Measurements from ENCODE around the gene NEK6.
A peak's percentile ranks its signal among the peaks of the same experiment; 100 is the strongest.

The NEK6 gene

DNA sequence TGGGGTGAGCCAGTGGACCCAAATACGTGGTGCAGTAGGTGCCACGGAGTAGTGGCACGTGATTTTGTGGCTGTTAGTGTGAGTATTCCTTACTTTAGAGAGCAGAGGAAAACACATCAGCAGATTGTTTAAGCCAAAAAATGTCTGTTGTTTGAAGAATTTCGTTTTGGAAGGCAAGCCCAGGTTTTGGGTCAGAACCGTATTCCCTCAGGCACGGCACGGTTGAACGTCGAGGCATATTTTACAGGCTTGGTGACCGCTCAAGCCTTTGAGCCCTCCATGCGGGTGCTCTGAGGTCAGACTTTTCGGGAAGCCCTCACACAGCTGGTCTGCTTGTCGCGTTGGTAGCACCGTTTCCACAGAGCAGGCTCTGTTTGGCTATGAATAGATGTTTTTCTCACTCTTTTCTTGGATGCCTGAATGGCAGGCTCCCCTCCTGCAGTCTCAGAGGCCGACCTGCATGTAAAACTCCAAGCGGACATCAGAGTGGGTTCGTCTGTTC is 27.2 kb downstream of the NEK6 start:
- intact Hi-C loops (cut with DNase I; ENCODE audit: low total_unique reads): loop anchor here (2.0 kb wide), 1 partner anchor 26 kb away; no protein-coding TSS in a partner anchor
- Histone ChIP-seq H3K36me3 (no peaks in the 10 kb centered on the region), H3K4me1 (peaks cover under 1 to 85% (median 74%) of the 10 kb centered on the region in 4 donors), H3K9me3 (no peaks in the 10 kb centered on the region), H3K27me3 (no peaks in the 10 kb centered on the region), H3K27ac (peak overlapping the region; percentile 93), H3K4me3 (no peak overlapping the region)
- TF ChIP-seq, protein P1, sequence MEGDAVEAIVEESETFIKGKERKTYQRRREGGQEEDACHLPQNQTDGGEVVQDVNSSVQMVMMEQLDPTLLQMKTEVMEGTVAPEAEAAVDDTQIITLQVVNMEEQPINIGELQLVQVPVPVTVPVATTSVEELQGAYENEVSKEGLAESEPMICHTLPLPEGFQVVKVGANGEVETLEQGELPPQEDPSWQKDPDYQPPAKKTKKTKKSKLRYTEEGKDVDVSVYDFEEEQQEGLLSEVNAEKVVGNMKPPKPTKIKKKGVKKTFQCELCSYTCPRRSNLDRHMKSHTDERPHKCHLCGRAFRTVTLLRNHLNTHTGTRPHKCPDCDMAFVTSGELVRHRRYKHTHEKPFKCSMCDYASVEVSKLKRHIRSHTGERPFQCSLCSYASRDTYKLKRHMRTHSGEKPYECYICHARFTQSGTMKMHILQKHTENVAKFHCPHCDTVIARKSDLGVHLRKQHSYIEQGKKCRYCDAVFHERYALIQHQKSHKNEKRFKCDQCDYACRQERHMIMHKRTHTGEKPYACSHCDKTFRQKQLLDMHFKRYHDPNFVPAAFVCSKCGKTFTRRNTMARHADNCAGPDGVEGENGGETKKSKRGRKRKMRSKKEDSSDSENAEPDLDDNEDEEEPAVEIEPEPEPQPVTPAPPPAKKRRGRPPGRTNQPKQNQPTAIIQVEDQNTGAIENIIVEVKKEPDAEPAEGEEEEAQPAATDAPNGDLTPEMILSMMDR (IDR thresholded peaks at IDR 0.05): no peak
- peak; percentile 69 to 90 for DNase-seq

DNA sequence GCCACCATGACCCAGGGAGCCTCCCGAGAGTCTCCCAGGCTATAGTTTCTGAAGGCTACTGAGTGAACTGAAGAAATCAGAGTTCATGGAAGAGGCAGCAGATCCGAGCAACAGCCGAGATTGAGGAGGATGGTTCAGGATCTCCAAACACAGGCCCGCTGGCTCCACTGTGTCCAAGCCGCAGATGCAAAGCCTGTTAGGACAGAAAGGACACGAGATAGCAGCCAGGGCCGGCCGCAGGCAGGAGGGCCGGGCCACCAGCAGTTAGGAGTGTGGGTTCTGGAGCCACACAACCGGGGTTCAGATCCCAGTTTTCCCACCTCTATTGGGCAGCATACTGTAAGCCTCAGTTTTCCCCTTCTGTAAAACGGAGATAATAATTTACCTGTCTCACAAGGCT is 27.7 kb downstream of the NEK6 start:
- Histone ChIP-seq H3K4me3 (no peak overlapping the region), H3K4me1 (peaks cover 0 to 85% (median 74%) of the 10 kb centered on the region in 4 donors), H3K27me3 (no peaks in the 10 kb centered on the region), H3K36me3 (no peaks in the 10 kb centered on the region), H3K9me3 (no peaks in the 10 kb centered on the region), H3K27ac (peak overlapping the region; percentile 93)
- intact Hi-C loops (cut with DNase I; ENCODE audit: low total_unique reads): loop anchor here (2.0 kb wide), 1 partner anchor 27 kb away; no protein-coding TSS in a partner anchor
- DNase-seq: no peak
- TF ChIP-seq, protein P1 (IDR thresholded peaks at IDR 0.05): no peak

DNA sequence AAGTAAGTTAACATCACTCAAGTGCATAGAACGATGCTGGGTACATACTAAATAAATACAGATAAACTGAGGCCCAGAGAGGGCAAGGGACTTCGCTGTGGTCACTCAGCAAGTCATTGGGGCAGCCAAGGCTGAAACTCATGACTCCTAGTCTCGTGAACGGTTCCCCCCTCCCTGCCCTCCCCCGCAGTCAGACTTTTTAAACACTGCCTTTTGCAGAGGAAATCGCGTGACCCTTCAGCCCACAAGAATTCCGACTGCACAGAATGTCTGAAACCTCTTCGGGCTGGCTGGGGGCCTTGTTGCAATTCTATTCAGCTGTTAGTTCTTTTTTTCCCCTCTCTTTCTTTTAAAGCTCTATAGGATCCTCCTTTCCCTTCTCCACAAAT is 28.1 kb downstream of the NEK6 start:
- peaks cover 0 to 84% (median 71%) of the 10 kb centered on the region in 4 donors for H3K4me1 ChIP-seq

DNA sequence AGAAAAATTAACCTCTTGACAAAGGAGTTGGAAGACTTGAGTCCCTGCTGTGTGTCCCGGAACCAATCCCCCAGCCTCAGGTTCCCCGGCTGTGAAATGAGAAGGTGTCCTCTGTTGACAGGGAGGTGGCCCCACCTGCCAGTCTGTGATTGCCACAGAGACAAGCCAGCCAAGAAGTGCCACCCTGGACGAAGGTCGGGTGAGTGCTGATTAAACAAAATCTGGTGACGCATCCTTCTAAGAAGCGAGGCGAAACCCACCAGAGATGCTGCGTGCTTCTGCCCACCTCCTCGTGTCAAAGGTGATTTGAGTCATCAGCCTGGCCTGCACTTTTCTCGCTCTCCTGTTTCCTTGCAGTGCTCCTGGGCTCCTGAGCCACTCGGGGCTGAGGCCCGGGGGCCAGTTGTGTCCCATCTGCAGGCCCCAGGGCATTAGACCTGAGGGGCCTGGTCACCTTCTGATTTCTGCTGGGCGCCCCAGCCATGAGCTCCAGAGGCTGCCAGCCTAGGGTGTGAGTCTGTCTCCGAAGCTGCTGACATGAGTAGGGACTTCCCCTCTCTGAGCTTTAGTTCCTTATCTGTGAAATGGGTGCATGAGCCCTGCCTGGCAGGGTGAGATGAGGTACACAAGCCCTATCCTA is 28.7 kb downstream of the NEK6 start:
- peaks cover 0 to 84% (median 70%) of the 10 kb centered on the region in 4 donors for H3K4me1 ChIP-seq
- intact Hi-C loops (cut with DNase I; ENCODE audit: low total_unique reads): no loop called here

More for the DNA sequence above, 28.1 kb downstream of the NEK6 start:
- peak; percentile 89 to 96 for DNase-seq
- Histone ChIP-seq H3K4me3 (no peak overlapping the region), H3K9me3 (no peaks in the 10 kb centered on the region), H3K27me3 (no peaks in the 10 kb centered on the region), H3K36me3 (no peaks in the 10 kb centered on the region), H3K27ac (peak overlapping the region; percentile 93)
- TF ChIP-seq, protein P1 (IDR thresholded peaks at IDR 0.05): no peak
- intact Hi-C loops (cut with DNase I; ENCODE audit: low total_unique reads): loop anchor here (2.0 kb wide), 1 partner anchor 27 kb away; no protein-coding TSS in a partner anchor

DNA sequence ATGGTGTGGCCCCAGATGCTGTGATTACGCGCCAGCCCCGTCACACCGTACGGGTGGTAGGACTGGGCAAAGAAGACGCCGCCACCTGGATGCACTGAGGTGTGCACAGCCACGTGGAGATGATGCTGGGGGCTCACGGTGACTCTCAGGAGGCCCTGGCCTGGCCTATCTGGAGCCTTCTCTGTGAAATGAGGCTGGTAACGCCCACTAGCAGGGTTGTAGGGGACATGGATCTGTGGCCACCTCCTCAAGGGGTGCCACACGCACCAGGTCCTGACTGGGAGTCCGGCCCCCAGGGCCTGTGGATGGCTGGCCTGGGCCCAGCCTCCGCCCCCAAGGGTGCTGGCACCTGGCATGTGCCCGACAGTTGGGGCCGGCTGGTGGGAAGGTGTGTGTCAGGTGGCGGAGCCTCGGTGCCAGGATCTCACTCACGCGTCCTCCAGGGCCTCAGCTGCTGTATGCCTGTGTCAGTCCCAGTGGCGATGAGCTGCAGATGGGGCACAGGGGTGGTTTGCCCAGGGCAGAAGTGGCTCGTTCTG is 32.4 kb downstream of the NEK6 start:
- no peak for DNase-seq
- Histone ChIP-seq H3K27me3 (no peaks in the 10 kb centered on the region), H3K36me3 (no peaks in the 10 kb centered on the region), H3K4me1 (peaks cover 0 to 84% (median 56%) of the 10 kb centered on the region in 4 donors), H3K9me3 (no peaks in the 10 kb centered on the region), H3K27ac (peak overlapping the region in 1 of 2 donors; percentile 23), H3K4me3 (no peak overlapping the region)
- TF ChIP-seq, protein P1 (IDR thresholded peaks at IDR 0.05): no peak
- intact Hi-C loops (cut with DNase I; ENCODE audit: low total_unique reads): loop anchor here (10.0 kb wide), 1 partner anchor 165 kb away; no protein-coding TSS in a partner anchor

More for the DNA sequence above, 28.7 kb downstream of the NEK6 start:
- Histone ChIP-seq H3K27ac (peak overlapping the region; percentile 93), H3K9me3 (no peaks in the 10 kb centered on the region), H3K4me3 (no peak overlapping the region), H3K27me3 (no peaks in the 10 kb centered on the region), H3K36me3 (no peaks in the 10 kb centered on the region)
- DNase-seq: no peak
- TF ChIP-seq, protein P1 (IDR thresholded peaks at IDR 0.05): no peak

Measured in tibial artery (tissue), 4 donors.